Testis (tissue), 2 donors: Measurements from ENCODE around the gene EHF.

ENCODE experiments used
- POLR2A ChIP-seq: fragments of 450-650 bp; IDR thresholded peaks from one replicate; pipeline ENCODE4 v1.6.1; 2017; ENCODE audit warnings: antibody characterized with exemption, mild to moderate bottlenecking, moderate library complexity
- TF ChIP-seq, protein P1 (sequence below), 3 experiments: fragments of 450-650 bp in 2 of 3; fragments of 200-600 bp in 1 of 3; sonication (generic) in 1 of 3; IDR thresholded peaks; one replicate each; pipeline ENCODE4 v1.5.1; 2016 to 2019; ENCODE audit warnings: antibody characterized with exemption in 3 of 3, mild to moderate bottlenecking in 2 of 3, moderate library complexity in 1 of 3

- TF ChIP-seq, protein P1, sequence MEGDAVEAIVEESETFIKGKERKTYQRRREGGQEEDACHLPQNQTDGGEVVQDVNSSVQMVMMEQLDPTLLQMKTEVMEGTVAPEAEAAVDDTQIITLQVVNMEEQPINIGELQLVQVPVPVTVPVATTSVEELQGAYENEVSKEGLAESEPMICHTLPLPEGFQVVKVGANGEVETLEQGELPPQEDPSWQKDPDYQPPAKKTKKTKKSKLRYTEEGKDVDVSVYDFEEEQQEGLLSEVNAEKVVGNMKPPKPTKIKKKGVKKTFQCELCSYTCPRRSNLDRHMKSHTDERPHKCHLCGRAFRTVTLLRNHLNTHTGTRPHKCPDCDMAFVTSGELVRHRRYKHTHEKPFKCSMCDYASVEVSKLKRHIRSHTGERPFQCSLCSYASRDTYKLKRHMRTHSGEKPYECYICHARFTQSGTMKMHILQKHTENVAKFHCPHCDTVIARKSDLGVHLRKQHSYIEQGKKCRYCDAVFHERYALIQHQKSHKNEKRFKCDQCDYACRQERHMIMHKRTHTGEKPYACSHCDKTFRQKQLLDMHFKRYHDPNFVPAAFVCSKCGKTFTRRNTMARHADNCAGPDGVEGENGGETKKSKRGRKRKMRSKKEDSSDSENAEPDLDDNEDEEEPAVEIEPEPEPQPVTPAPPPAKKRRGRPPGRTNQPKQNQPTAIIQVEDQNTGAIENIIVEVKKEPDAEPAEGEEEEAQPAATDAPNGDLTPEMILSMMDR (IDR thresholded peaks at IDR 0.05) = no peak
- TF ChIP-seq POLR2A = no peak
Measured at GRCh38 chr11:34671946-34672345, 51.1 kb downstream of the EHF start.
